ENCODE results near the gene CORO2A.

Gene CORO2A

GRCh38 chr9:98181746-98182068 lies 10.7 kb downstream of the CORO2A start:
- Histone ChIP-seq H3K79me2 (ENCODE audit: insufficient read depth, low read length) (no peaks in the 10 kb centered on the region), H2AFZ (ENCODE audit: low read length) (no peak overlapping the region), H3K9me3 (ENCODE audit: low read length) (no peaks in the 10 kb centered on the region), H3F3A (ENCODE audit: insufficient read depth, low read length) (no peaks in the 10 kb centered on the region), H3K27ac (ENCODE audit: low read depth, low read length, poor library complexity, severe bottlenecking) (no peak overlapping the region), H3K9ac (ENCODE audit: low read length) (no peak overlapping the region), H3K9me2 (ENCODE audit: low read depth, low read length) (no peaks in the 10 kb centered on the region), H3K4me2 (ENCODE audit: low read length) (no peak overlapping the region), H3K36me3 (ENCODE audit: insufficient read depth, low read length) (no peaks in the 10 kb centered on the region), H3K4me1 (ENCODE audit: insufficient read depth, low read length, severe bottlenecking) (no peaks in the 10 kb centered on the region), H3K27me3 (ENCODE audit: insufficient read depth, low read length) (no peaks in the 10 kb centered on the region), H4K20me1 (ENCODE audit: insufficient read depth, low read length) (no peaks in the 10 kb centered on the region), H3K4me3 (ENCODE audit: low read depth, low read length, poor library complexity, severe bottlenecking) (no peak overlapping the region)
- TF ChIP-seq CTCF (IDR thresholded peaks at IDR 0.05; ENCODE audit: low read length) = no peak
- no peak for TF ChIP-seq EZH2 (IDR thresholded peaks at IDR 0.05; ENCODE audit: borderline replicate concordance, low read length)

- H3F3A ChIP-seq (ENCODE audit: insufficient read depth, low read length) = no peaks in the 10 kb centered on the region
- H3K9me3 ChIP-seq (ENCODE audit: low read length) = no peaks in the 10 kb centered on the region
- no peaks in the 10 kb centered on the region for H3K4me1 ChIP-seq (ENCODE audit: insufficient read depth, low read length, severe bottlenecking)
- H3K9me2 ChIP-seq (ENCODE audit: low read depth, low read length) = no peaks in the 10 kb centered on the region
- H3K36me3 ChIP-seq (ENCODE audit: insufficient read depth, low read length) = no peaks in the 10 kb centered on the region
- no peak overlapping the region for H3K27ac ChIP-seq (ENCODE audit: low read depth, low read length, poor library complexity, severe bottlenecking)
- H4K20me1 ChIP-seq (ENCODE audit: insufficient read depth, low read length) = no peaks in the 10 kb centered on the region
- H3K27me3 ChIP-seq (ENCODE audit: insufficient read depth, low read length) = no peaks in the 10 kb centered on the region
- no peak for TF ChIP-seq CTCF (IDR thresholded peaks at IDR 0.05; ENCODE audit: low read length)
- no peak for TF ChIP-seq EZH2 (IDR thresholded peaks at IDR 0.05; ENCODE audit: borderline replicate concordance, low read length)
- no peak overlapping the region for H3K4me2 ChIP-seq (ENCODE audit: low read length)
- no peak overlapping the region for H3K4me3 ChIP-seq (ENCODE audit: low read depth, low read length, poor library complexity, severe bottlenecking)
- H3K9ac ChIP-seq (ENCODE audit: low read length) = no peak overlapping the region
- no peak overlapping the region for H2AFZ ChIP-seq (ENCODE audit: low read length)
- no peaks in the 10 kb centered on the region for H3K79me2 ChIP-seq (ENCODE audit: insufficient read depth, low read length)
These were observed 11.4 kb downstream of the CORO2A start for GRCh38 chr9:98180996-98181395.

- Histone ChIP-seq H3K9ac (ENCODE audit: low read length) (no peak overlapping the region), H3K4me1 (ENCODE audit: insufficient read depth, low read length, severe bottlenecking) (no peaks in the 10 kb centered on the region), H3K4me2 (ENCODE audit: low read length) (no peak overlapping the region), H3K4me3 (ENCODE audit: low read depth, low read length, poor library complexity, severe bottlenecking) (no peak overlapping the region), H3K27ac (ENCODE audit: low read depth, low read length, poor library complexity, severe bottlenecking) (no peak overlapping the region), H3K79me2 (ENCODE audit: insufficient read depth, low read length) (no peaks in the 10 kb centered on the region), H3K9me3 (ENCODE audit: low read length) (no peaks in the 10 kb centered on the region), H3K27me3 (ENCODE audit: insufficient read depth, low read length) (no peaks in the 10 kb centered on the region), H3K36me3 (ENCODE audit: insufficient read depth, low read length) (no peaks in the 10 kb centered on the region), H4K20me1 (ENCODE audit: insufficient read depth, low read length) (no peaks in the 10 kb centered on the region), H2AFZ (ENCODE audit: low read length) (no peak overlapping the region), H3K9me2 (ENCODE audit: low read depth, low read length) (no peaks in the 10 kb centered on the region), H3F3A (ENCODE audit: insufficient read depth, low read length) (no peaks in the 10 kb centered on the region)
- TF ChIP-seq CTCF (IDR thresholded peaks at IDR 0.05; ENCODE audit: low read length) (no peak), EZH2 (IDR thresholded peaks at IDR 0.05; ENCODE audit: borderline replicate concordance, low read length) (no peak)
These were observed 13.3 kb downstream of the CORO2A start for GRCh38 chr9:98178874-98179850.
